ENCODE measurements around the gene CPB2. TPM values are rescaled to one million over a fixed set of nuclear protein-coding genes. Genes with fewer than 3 reads are reported as not detected.
A peak's percentile ranks its signal among the peaks of the same experiment; 100 is the strongest.

The CPB2 gene
- total RNA-seq, 1 experiment from 2014 or later: not detected

- H2AFZ ChIP-seq (ENCODE audit: low read length): no peak overlapping the region
- H3K27me3 ChIP-seq (ENCODE audit: low read length): no peaks in the 10 kb centered on the region
- H3K9ac ChIP-seq (ENCODE audit: low read length): no peak overlapping the region
- H3K79me2 ChIP-seq (ENCODE audit: low read length): no peaks in the 10 kb centered on the region
- H3K9me3 ChIP-seq (ENCODE audit: low read length): no peaks in the 10 kb centered on the region
- no peak overlapping the region for H3K27ac ChIP-seq (ENCODE audit: low read length)
- H3K4me1 ChIP-seq (ENCODE audit: low read length): no peaks in the 10 kb centered on the region
- no peak overlapping the region for H3K4me3 ChIP-seq (ENCODE audit: low read length)
- H3K9me2 ChIP-seq (replicated peaks; ENCODE audit: insufficient read depth, low read length): no peaks in the 10 kb centered on the region
- H4K20me1 ChIP-seq (ENCODE audit: insufficient read depth, low read depth, low read length): no peaks in the 10 kb centered on the region
- no peak overlapping the region for H3K4me2 ChIP-seq (ENCODE audit: low read depth, low read length, poor library complexity, severe bottlenecking)
- no peak for DNase-seq
- H3K36me3 ChIP-seq (ENCODE audit: insufficient read depth, low read length): no peaks in the 10 kb centered on the region
Measured at GRCh38 chr13:46086421-46086922, 18.4 kb downstream of the CPB2 start.

GRCh38 chr13:46085737-46086136 is 19.1 kb downstream of the CPB2 start:
- Histone ChIP-seq H3K36me3 (ENCODE audit: insufficient read depth, low read length) (no peaks in the 10 kb centered on the region), H3K4me3 (ENCODE audit: low read length) (no peak overlapping the region), H4K20me1 (ENCODE audit: insufficient read depth, low read depth, low read length) (no peaks in the 10 kb centered on the region), H3K27me3 (ENCODE audit: low read length) (no peaks in the 10 kb centered on the region), H3K9me3 (ENCODE audit: low read length) (no peaks in the 10 kb centered on the region), H2AFZ (ENCODE audit: low read length) (no peak overlapping the region), H3K79me2 (ENCODE audit: low read length) (no peaks in the 10 kb centered on the region), H3K4me2 (ENCODE audit: low read depth, low read length, poor library complexity, severe bottlenecking) (no peak overlapping the region), H3K27ac (ENCODE audit: low read length) (no peak overlapping the region), H3K9me2 (replicated peaks; ENCODE audit: insufficient read depth, low read length) (no peaks in the 10 kb centered on the region), H3K4me1 (ENCODE audit: low read length) (no peaks in the 10 kb centered on the region), H3K9ac (ENCODE audit: low read length) (no peak overlapping the region)
- DNase-seq: no peak

GRCh38 chr13:46082324-46082723 is 22.5 kb downstream of the CPB2 start:
- no peaks in the 10 kb centered on the region for H4K20me1 ChIP-seq (ENCODE audit: insufficient read depth, low read depth, low read length)
- H3K79me2 ChIP-seq (ENCODE audit: low read length): no peaks in the 10 kb centered on the region
- H3K9ac ChIP-seq (ENCODE audit: low read length): no peak overlapping the region
- DNase-seq: no peak
- H3K27me3 ChIP-seq (ENCODE audit: low read length): no peaks in the 10 kb centered on the region
- no peak overlapping the region for H2AFZ ChIP-seq (ENCODE audit: low read length)
- no peaks in the 10 kb centered on the region for H3K36me3 ChIP-seq (ENCODE audit: insufficient read depth, low read length)
- no peak overlapping the region for H3K4me2 ChIP-seq (ENCODE audit: low read depth, low read length, poor library complexity, severe bottlenecking)
- no peaks in the 10 kb centered on the region for H3K9me2 ChIP-seq (replicated peaks; ENCODE audit: insufficient read depth, low read length)
- no peak overlapping the region for H3K4me3 ChIP-seq (ENCODE audit: low read length)
- no peaks in the 10 kb centered on the region for H3K9me3 ChIP-seq (ENCODE audit: low read length)
- H3K27ac ChIP-seq (ENCODE audit: low read length): no peak overlapping the region
- no peaks in the 10 kb centered on the region for H3K4me1 ChIP-seq (ENCODE audit: low read length)

GRCh38 chr13:46079770-46080169 is 25.1 kb downstream of the CPB2 start:
- H3K27me3 ChIP-seq (ENCODE audit: low read length): no peaks in the 10 kb centered on the region
- no peaks in the 10 kb centered on the region for H3K36me3 ChIP-seq (ENCODE audit: insufficient read depth, low read length)
- H3K9me2 ChIP-seq (replicated peaks; ENCODE audit: insufficient read depth, low read length): no peaks in the 10 kb centered on the region
- H3K9ac ChIP-seq (ENCODE audit: low read length): no peak overlapping the region
- DNase-seq: no peak
- H2AFZ ChIP-seq (ENCODE audit: low read length): no peak overlapping the region
- no peak overlapping the region for H3K4me2 ChIP-seq (ENCODE audit: low read depth, low read length, poor library complexity, severe bottlenecking)
- no peaks in the 10 kb centered on the region for H3K79me2 ChIP-seq (ENCODE audit: low read length)
- H3K9me3 ChIP-seq (ENCODE audit: low read length): no peaks in the 10 kb centered on the region
- H3K4me1 ChIP-seq (ENCODE audit: low read length): no peaks in the 10 kb centered on the region
- H3K27ac ChIP-seq (ENCODE audit: low read length): no peak overlapping the region
- H3K4me3 ChIP-seq (ENCODE audit: low read length): no peak overlapping the region
- H4K20me1 ChIP-seq (ENCODE audit: insufficient read depth, low read depth, low read length): no peaks in the 10 kb centered on the region

GRCh38 chr13:46077265-46077664 is 27.6 kb downstream of the CPB2 start:
- Histone ChIP-seq H3K79me2 (ENCODE audit: low read length) (no peaks in the 10 kb centered on the region), H3K4me2 (ENCODE audit: low read depth, low read length, poor library complexity, severe bottlenecking) (no peak overlapping the region), H3K36me3 (ENCODE audit: insufficient read depth, low read length) (no peaks in the 10 kb centered on the region), H3K9ac (ENCODE audit: low read length) (no peak overlapping the region), H3K9me2 (replicated peaks; ENCODE audit: insufficient read depth, low read length) (no peaks in the 10 kb centered on the region), H3K9me3 (ENCODE audit: low read length) (no peaks in the 10 kb centered on the region), H3K27ac (ENCODE audit: low read length) (no peak overlapping the region), H3K4me3 (ENCODE audit: low read length) (no peak overlapping the region), H4K20me1 (ENCODE audit: insufficient read depth, low read depth, low read length) (no peaks in the 10 kb centered on the region), H2AFZ (ENCODE audit: low read length) (no peak overlapping the region), H3K27me3 (ENCODE audit: low read length) (no peaks in the 10 kb centered on the region), H3K4me1 (ENCODE audit: low read length) (no peaks in the 10 kb centered on the region)
- no peak for DNase-seq

- Histone ChIP-seq H3K36me3 (ENCODE audit: insufficient read depth, low read length) (no peaks in the 10 kb centered on the region), H3K27me3 (ENCODE audit: low read length) (no peaks in the 10 kb centered on the region), H4K20me1 (ENCODE audit: insufficient read depth, low read depth, low read length) (no peaks in the 10 kb centered on the region), H2AFZ (ENCODE audit: low read length) (no peak overlapping the region), H3K27ac (ENCODE audit: low read length) (no peak overlapping the region), H3K79me2 (ENCODE audit: low read length) (no peaks in the 10 kb centered on the region), H3K9me2 (replicated peaks; ENCODE audit: insufficient read depth, low read length) (no peaks in the 10 kb centered on the region), H3K4me3 (ENCODE audit: low read length) (no peak overlapping the region), H3K4me2 (ENCODE audit: low read depth, low read length, poor library complexity, severe bottlenecking) (no peak overlapping the region), H3K4me1 (ENCODE audit: low read length) (peaks cover 2% of the 10 kb centered on the region; the same call in 1 of the 2 replicates), H3K9ac (ENCODE audit: low read length) (no peak overlapping the region), H3K9me3 (ENCODE audit: low read length) (no peaks in the 10 kb centered on the region)
- no peak for DNase-seq
Measured at GRCh38 chr13:46076827-46077226, 28.0 kb downstream of the CPB2 start.

GRCh38 chr13:46075811-46076210 is 29.0 kb downstream of the CPB2 start:
- H3K4me3 ChIP-seq (ENCODE audit: low read length): no peak overlapping the region
- DNase-seq: no peak
- no peaks in the 10 kb centered on the region for H3K79me2 ChIP-seq (ENCODE audit: low read length)
- no peak overlapping the region for H3K27ac ChIP-seq (ENCODE audit: low read length)
- H3K4me2 ChIP-seq (ENCODE audit: low read depth, low read length, poor library complexity, severe bottlenecking): no peak overlapping the region
- H3K9me3 ChIP-seq (ENCODE audit: low read length): no peaks in the 10 kb centered on the region
- no peak overlapping the region for H3K9ac ChIP-seq (ENCODE audit: low read length)
- no peaks in the 10 kb centered on the region for H4K20me1 ChIP-seq (ENCODE audit: insufficient read depth, low read depth, low read length)
- no peaks in the 10 kb centered on the region for H3K9me2 ChIP-seq (replicated peaks; ENCODE audit: insufficient read depth, low read length)
- H2AFZ ChIP-seq (ENCODE audit: low read length): no peak overlapping the region
- H3K27me3 ChIP-seq (ENCODE audit: low read length): no peaks in the 10 kb centered on the region
- H3K36me3 ChIP-seq (ENCODE audit: insufficient read depth, low read length): no peaks in the 10 kb centered on the region
- peaks cover 4% of the 10 kb centered on the region; the same call in 1 of the 2 replicates for H3K4me1 ChIP-seq (ENCODE audit: low read length)

- Histone ChIP-seq H3K79me2 (ENCODE audit: low read length) (no peaks in the 10 kb centered on the region), H3K27ac (ENCODE audit: low read length) (no peak overlapping the region), H3K9me2 (replicated peaks; ENCODE audit: insufficient read depth, low read length) (no peaks in the 10 kb centered on the region), H3K9me3 (ENCODE audit: low read length) (no peaks in the 10 kb centered on the region), H4K20me1 (ENCODE audit: insufficient read depth, low read depth, low read length) (no peaks in the 10 kb centered on the region), H3K4me3 (ENCODE audit: low read length) (no peak overlapping the region), H3K27me3 (ENCODE audit: low read length) (no peaks in the 10 kb centered on the region), H2AFZ (ENCODE audit: low read length) (no peak overlapping the region), H3K9ac (ENCODE audit: low read length) (no peak overlapping the region), H3K36me3 (ENCODE audit: insufficient read depth, low read length) (no peaks in the 10 kb centered on the region), H3K4me2 (ENCODE audit: low read depth, low read length, poor library complexity, severe bottlenecking) (no peak overlapping the region), H3K4me1 (ENCODE audit: low read length) (peaks cover 4% of the 10 kb centered on the region; the same call in 1 of the 2 replicates)
- DNase-seq: peak; percentile 51
Measured at GRCh38 chr13:46071590-46072249, 33.1 kb downstream of the CPB2 start.
